K562 (cell line): ENCODE results near the gene TMEM38B. TPM values are rescaled to one million over a fixed set of nuclear protein-coding genes. Genes with fewer than 3 reads are reported as not detected.

Experiments
- ATAC-seq: fragments of 200-7000 bp; cut with Tn5 transposase; 3 replicates; pipeline ENCODE4 v1.9.1; 2020; ENCODE audit warnings: moderate library complexity
- BruUV-seq: library from RNA; stranded (reverse); fragments of 400-500 nt; replicated peaks from 2 replicates; lab custom pipeline; 2021; lab: Mats Ljungman, UMichigan
- CTCF ChIA-PET: fragments of 300-600 bp; formaldehyde crosslinking; extraction: SDS; loops from one replicate; lab custom pipeline; 2021; ENCODE audit warnings: low intra/inter-chr PET ratio; lab: Yijun Ruan, JAX
- POLR2A ChIA-PET: fragments of 300-600, 350-650 bp; sonication (Branson Sonifier 250); formaldehyde crosslinking; extraction: SDS; loops from one replicate; lab custom pipeline; 2021; ENCODE audit warnings: antibody characterized with exemption, inconsistent platforms; lab: Yijun Ruan, JAX
- DNase-seq, 4 experiments: peaks; one replicate each; pipeline versions ENCODE4 v3.0.0 to v3.0.0-alpha.2; 2011 to 2018; ENCODE audit warnings: low spot score in 3 of 4, mixed read lengths in 3 of 4; ENCODE audit errors: extremely low read depth in 1 of 4
- FAIRE-seq: peaks from 2 replicates; lab custom pipeline; 2011; peaks lifted over from hg19 to GRCh38; lab: Jason Lieb, UNC
- H2AFZ ChIP-seq: 2 replicates; pipeline ENCODE4 v1.6.0; 2011; ENCODE audit warnings: low read depth, low read length, control low read depth, inconsistent platforms
- H3K27ac ChIP-seq: fragments of 200-600 bp; 3 replicates; pipeline ENCODE4 v1.8.0; 2011; ENCODE audit warnings: low read depth, mild to moderate bottlenecking, control low read depth, inconsistent platforms, low read length, moderate library complexity, mixed read lengths; ENCODE audit errors: extremely low read depth
- H3K27me3 ChIP-seq, 2 experiments: fragments of 300-600 bp in 1 of 2; 2 replicates in 1 of 2; 3 replicates in 1 of 2; pipeline versions ENCODE4 v1.6.0 to v1.8.0; 2011; ENCODE audit warnings: inconsistent platforms in 2 of 2, low read length in 2 of 2, mild to moderate bottlenecking in 1 of 2, mixed read lengths in 1 of 2, moderate library complexity in 1 of 2; ENCODE audit not compliant: control insufficient read depth in 2 of 2, insufficient read depth in 2 of 2
- H3K36me3 ChIP-seq: fragments of 300-600 bp; 3 replicates; pipeline ENCODE4 v1.8.0; 2011; ENCODE audit warnings: mild to moderate bottlenecking, low read length, inconsistent platforms; ENCODE audit not compliant: control insufficient read depth, insufficient read depth
- H3K4me1 ChIP-seq, 2 experiments: fragments of 200-600 bp in 1 of 2; replicated peaks in 1 of 2; 2 replicates in 1 of 2; 3 replicates in 1 of 2; pipeline versions ENCODE4 v1.5.1 to v1.8.0; 2011; ENCODE audit warnings: inconsistent platforms in 2 of 2, low read length in 2 of 2, mild to moderate bottlenecking in 1 of 2, mixed read lengths in 1 of 2, moderate library complexity in 1 of 2; ENCODE audit not compliant: control insufficient read depth in 2 of 2, insufficient read depth in 2 of 2
- H3K4me2 ChIP-seq: 2 replicates; pipeline ENCODE4 v1.6.1; 2011; ENCODE audit warnings: low read length, control low read depth, inconsistent platforms, mixed read lengths; ENCODE audit not compliant: insufficient read depth
- H3K4me3 ChIP-seq: fragments of 200-600 bp; sonication (generic), shearing (Covaris generic); 2 replicates; pipeline ENCODE4 v1.5.1; 2016; ENCODE audit warnings: control low read depth, inconsistent platforms
- H3K79me2 ChIP-seq: fragments of 200-600 bp; 3 replicates; pipeline ENCODE4 v1.8.0; 2011; ENCODE audit warnings: low read length, inconsistent platforms; ENCODE audit not compliant: control insufficient read depth, insufficient read depth
- H3K9ac ChIP-seq, 2 experiments: 2 replicates each; pipeline versions ENCODE4 v1.6.0 to v1.6.1; 2011; ENCODE audit warnings: low read depth in 2 of 2, low read length in 2 of 2, control low read depth in 1 of 2, inconsistent platforms in 1 of 2, mild to moderate bottlenecking in 1 of 2, mixed read lengths in 1 of 2; ENCODE audit not compliant: insufficient read depth in 1 of 2
- H3K9me1 ChIP-seq: one replicate; pipeline ENCODE4 v1.6.0; 2011; ENCODE audit warnings: inconsistent platforms, mild to moderate bottlenecking, low read length, moderate library complexity; ENCODE audit not compliant: control insufficient read depth, insufficient read depth
- H3K9me3 ChIP-seq: replicated peaks from 2 replicates; pipeline ENCODE4 v1.5.1; 2011; ENCODE audit warnings: low read depth, low read length, inconsistent platforms; ENCODE audit not compliant: control insufficient read depth, insufficient read depth
- H4K20me1 ChIP-seq: replicated peaks from 2 replicates; pipeline ENCODE4 v1.6.1; 2011; ENCODE audit warnings: low read length, inconsistent platforms, mixed read lengths; ENCODE audit not compliant: control insufficient read depth, insufficient read depth
- ARHGAP35 ChIP-seq: fragments of 450-650 bp; IDR thresholded peaks from 2 replicates; pipeline ENCODE4 v1.6.1; 2018; ENCODE audit not compliant: partially characterized antibody
- ATF4 ChIP-seq: fragments of 450-650 bp; formaldehyde crosslinking; IDR thresholded peaks from 2 replicates; pipeline ENCODE4 v1.4.0; 2022; ENCODE audit warnings: mild to moderate bottlenecking, moderate library complexity
- FOXM1 ChIP-seq, 2 experiments: fragments of 450-650 bp in 1 of 2; sonication (generic) in 1 of 2; formaldehyde crosslinking in 1 of 2; IDR thresholded peaks; 2 replicates each; pipeline versions ENCODE4 v1.6.1 to v1.9.0; 2017 to 2022; ENCODE audit warnings: low read depth in 2 of 2, mild to moderate bottlenecking in 2 of 2, missing genetic modification reagents in 1 of 2, moderate library complexity in 1 of 2
- MBD1 ChIP-seq: fragments of 250-450 bp; sonication (Bioruptor Pico); IDR thresholded peaks from 2 replicates; pipeline ENCODE4 v1.8.0; 2022; ENCODE audit warnings: inconsistent platforms
- NR4A1 ChIP-seq, 2 experiments: fragments of 250-450 bp in 1 of 2; fragments of 450-650 bp in 1 of 2; sonication (Bioruptor Pico) in 1 of 2; IDR thresholded peaks; 2 replicates each; pipeline versions ENCODE4 v1.4.0 to v1.6.1; 2016 to 2020; ENCODE audit warnings: mild to moderate bottlenecking in 2 of 2, missing compliant biosample characterization in 1 of 2, missing genetic modification characterization in 1 of 2, moderate library complexity in 1 of 2
- RFX7 ChIP-seq: fragments of 250-450 bp; sonication (Bioruptor Pico); IDR thresholded peaks from 2 replicates; pipeline ENCODE4 v1.5.1; 2021; ENCODE audit warnings: mild to moderate bottlenecking
- TBP ChIP-seq: optimal IDR thresholded peaks from 2 replicates; pipeline ENCODE3; 2011; ENCODE audit warnings: low read depth, low read length, improper control_type of control experiment
- ZC3H4 ChIP-seq: sonication (generic); formaldehyde crosslinking; IDR thresholded peaks from 2 replicates; pipeline ENCODE4 v1.9.0; 2021; ENCODE audit warnings: missing genetic modification reagents, borderline replicate concordance
- ZNF134 ChIP-seq: fragments of 250-450 bp; sonication (Bioruptor Pico); conservative IDR thresholded peaks from 2 replicates; pipeline ENCODE4 v1.4.0; 2020
- ZNF561 ChIP-seq: fragments of 450-650 bp; formaldehyde crosslinking; conservative IDR thresholded peaks from 2 replicates; pipeline ENCODE4 v1.4.0; 2020; ENCODE audit warnings: mild to moderate bottlenecking, moderate library complexity
- ZNF639 ChIP-seq, 2 experiments: fragments of 200-800 bp in 1 of 2; sonication (Bioruptor generic) in 1 of 2; sonication (generic) in 1 of 2; formaldehyde crosslinking in 1 of 2; IDR thresholded peaks in 1 of 2; conservative IDR thresholded peaks in 1 of 2; 2 replicates each; pipeline versions ENCODE4 v1.5.0 to v1.6.1; 2016 to 2020; ENCODE audit warnings: missing compliant biosample characterization in 1 of 2, missing genetic modification characterization in 1 of 2, missing genetic modification reagents in 1 of 2
- WGBS: fragments of 100-300 bp; shearing (Covaris generic); methylation state at CpG from one replicate; pipeline ENCODE4 v1.1.6; 2016; ENCODE audit warnings: low coverage, mixed read lengths; ENCODE audit not compliant: insufficient coverage; ENCODE audit errors: missing lambda C conversion rate; 5-methylcytosine and 5-hydroxymethylcytosine counted together
- in situ Hi-C: fragments of 300-500 bp; cut with MboI; formaldehyde crosslinking; loops from 4 replicates; pipeline ENCODE4 v1.15.0; 2018; ENCODE audit warnings: inconsistent platforms, mixed read lengths
- intact Hi-C: fragments of 100-400 bp; cut with micrococcal nuclease; formaldehyde crosslinking; loops from 2 replicates; pipeline ENCODE4 v1.14.2; 2022
- polyA plus RNA-seq, 8 experiments: library from polyadenylated mRNA; depleted of rRNA in 4 of 8; stranded (reverse) in 5 of 8; unstranded in 3 of 8; fragments of >200 nt; fragmentation: Nextera tagmentation in 2 of 8; fragmentation: Illumina TruSeq in 1 of 8; extraction: Ambion mirVana in 2 of 8; extraction: Trizol in 1 of 8; gene quantifications; 2 replicates each; pipeline versions ENCODE4 v1.2.1 to v1.2.3, GENCODE V29; 2011 to 2014; ENCODE audit warnings: inconsistent platforms in 1 of 8, missing spikeins in 1 of 8
- total RNA-seq, 7 experiments: library from RNA; depleted of rRNA in 6 of 7; stranded (reverse); fragments of >200 nt in 6 of 7; fragmentation: Illumina TruSeq in 2 of 7; extraction: Trizol in 2 of 7; gene quantifications; 2 replicates each; pipeline versions ENCODE4 v1.2.1 to v1.2.3, GENCODE V29; 2011 to 2021; ENCODE audit warnings: low replicate concordance in 1 of 7
- TF ChIP-seq, protein P1 (sequence below): IDR thresholded peaks from 2 replicates; pipeline ENCODE4 v1.6.1; 2011; ENCODE audit not compliant: insufficient read length; ENCODE audit errors: extremely low read depth

The TMEM38B gene
- total and polyA plus RNA-seq, 9 of the 15 experiments (the other 6 are each of a cell fraction or from before 2014, with no cell fraction given) = 26.0 to 57.5 (median 38.5) TPM

- Histone ChIP-seq H3K4me3 (no peak overlapping the region), H3K27me3 (no peaks in the 10 kb centered on the region), H3K36me3 (peaks cover 30% of the 10 kb centered on the region), H3K4me2 (no peak overlapping the region), H3K4me1 (peaks cover 2 to 3% of the 10 kb centered on the region in 2 experiments; a peak in 3 of 5 replicates), H3K9me3 (no peaks in the 10 kb centered on the region), H4K20me1 (no peaks in the 10 kb centered on the region), H3K79me2 (peaks cover 31% of the 10 kb centered on the region), H2AFZ (no peak overlapping the region), H3K9me1 (no peaks in the 10 kb centered on the region), H3K27ac (no peak overlapping the region), H3K9ac (no peak overlapping the region)
- no TSS peak for BruUV-seq
- intact Hi-C loops = no loop called here
- WGBS = 94% methylated on average over 8 of the region's 8 CpGs
- TF ChIP-seq FOXM1 (IDR thresholded peaks at IDR 0.05; ENCODE audit: low read depth) (no peak), FOXM1 (CRISPR knock-in tag; IDR thresholded peaks at IDR 0.05; ENCODE audit: low read depth) (no peak), ARHGAP35 (no peak), MBD1 (CRISPR knock-in tag) (no peak), ZNF561 (CRISPR knock-in tag) (no peak), TBP (no peak), RFX7 (no peak), ZNF134 (CRISPR knock-in tag) (no peak), ATF4 (no peak), ZC3H4 (CRISPR knock-in tag) (no peak), ZNF639 (CRISPR knock-in tag; conservative IDR thresholded peaks at IDR 0.05 in 1 of 2, IDR thresholded peaks at IDR 0.05 in 1 of 2) (no peak), NR4A1 (CRISPR knock-in tag; IDR thresholded peaks at IDR 0.05) (no peak), NR4A1 (tag; IDR thresholded peaks at IDR 0.05) (no peak)
- TF ChIP-seq, protein P1, sequence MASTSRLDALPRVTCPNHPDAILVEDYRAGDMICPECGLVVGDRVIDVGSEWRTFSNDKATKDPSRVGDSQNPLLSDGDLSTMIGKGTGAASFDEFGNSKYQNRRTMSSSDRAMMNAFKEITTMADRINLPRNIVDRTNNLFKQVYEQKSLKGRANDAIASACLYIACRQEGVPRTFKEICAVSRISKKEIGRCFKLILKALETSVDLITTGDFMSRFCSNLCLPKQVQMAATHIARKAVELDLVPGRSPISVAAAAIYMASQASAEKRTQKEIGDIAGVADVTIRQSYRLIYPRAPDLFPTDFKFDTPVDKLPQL = no peak
- CTCF ChIA-PET = no interaction called here
- ATAC-seq = no peak
- in situ Hi-C loops = no loop called here
- no peak for DNase-seq
- POLR2A ChIA-PET = interaction anchor here (0.6 kb wide), 1 partner anchor 116 kb away, joined by 3 read pairs; no protein-coding TSS in a partner anchor
- FAIRE-seq = no peak
These were observed 11.8 kb downstream of the TMEM38B start for GRCh38 chr9:105706156-105706555.
